HepG2 (cell line): ENCODE results near the gene SNRNP200. TPM values are rescaled to one million over a fixed set of nuclear protein-coding genes. Genes with fewer than 3 reads are reported as not detected.

ENCODE experiments used
- ARHGAP35 ChIP-seq: sonication (generic); formaldehyde crosslinking; IDR thresholded peaks from 2 replicates; pipeline ENCODE4 v1.9.0; 2022; ENCODE audit warnings: mild to moderate bottlenecking, inconsistent platforms, moderate library complexity, missing genetic modification reagents, borderline replicate concordance
- EZH2 ChIP-seq: conservative IDR thresholded peaks from 2 replicates; pipeline ENCODE4 v1.6.1; 2012; ENCODE audit warnings: mild to moderate bottlenecking, low read depth, low read length, moderate library complexity
- FOXA3 ChIP-seq: IDR thresholded peaks from 2 replicates; pipeline ENCODE4 v1.6.1; 2016; ENCODE audit warnings: missing genetic modification reagents, missing compliant biosample characterization
- FOXM1 ChIP-seq: sonication (generic); formaldehyde crosslinking; IDR thresholded peaks from 2 replicates; pipeline ENCODE4 v1.5.0; 2020; ENCODE audit warnings: missing genetic modification reagents
- KDM5A ChIP-seq: fragments of 200-600 bp; sonication (generic); IDR thresholded peaks from 2 replicates; pipeline ENCODE4 v1.7.0; 2018; ENCODE audit warnings: antibody characterized with exemption, mild to moderate bottlenecking, low read length, borderline replicate concordance
- MBD4 ChIP-seq: IDR thresholded peaks from 2 replicates; pipeline ENCODE4 v1.6.1; 2012; ENCODE audit warnings: low read length, inconsistent platforms, borderline replicate concordance
- PHF5A ChIP-seq: IDR thresholded peaks from one replicate; pipeline ENCODE4 v1.6.1; 2018; ENCODE audit warnings: low read depth, missing genetic modification reagents; ENCODE audit not compliant: unreplicated experiment
- SMARCC2 ChIP-seq: fragments of 450-650 bp; IDR thresholded peaks from 2 replicates; pipeline ENCODE4 v1.6.1; 2017; ENCODE audit warnings: antibody characterized with exemption, mild to moderate bottlenecking
- SPEN ChIP-seq: sonication (generic); formaldehyde crosslinking; IDR thresholded peaks from 2 replicates; pipeline ENCODE4 v1.5.1; 2020; ENCODE audit warnings: low read depth, mild to moderate bottlenecking, missing genetic modification reagents
- TMF1 ChIP-seq: sonication (generic); formaldehyde crosslinking; IDR thresholded peaks from 2 replicates; pipeline ENCODE4 v1.8.1; 2022; ENCODE audit warnings: low read depth, missing genetic modification reagents
- ZNF382 ChIP-seq: sonication (generic); formaldehyde crosslinking; IDR thresholded peaks from 2 replicates; pipeline ENCODE4 v1.5.0; 2020; ENCODE audit warnings: missing genetic modification reagents, mild to moderate bottlenecking, borderline replicate concordance
- ZNF44 ChIP-seq: sonication (generic); formaldehyde crosslinking; IDR thresholded peaks from 2 replicates; pipeline ENCODE4 v1.5.1; 2020; ENCODE audit warnings: mild to moderate bottlenecking, missing genetic modification reagents
- ZNF549 ChIP-seq: sonication (generic); formaldehyde crosslinking; IDR thresholded peaks from 2 replicates; pipeline ENCODE4 v1.5.0; 2020; ENCODE audit warnings: missing genetic modification reagents
- ZNF557 ChIP-seq: sonication (generic); formaldehyde crosslinking; IDR thresholded peaks from 2 replicates; pipeline ENCODE4 v1.4.0; 2020; ENCODE audit warnings: missing genetic modification reagents
- ZNF792 ChIP-seq: IDR thresholded peaks from 2 replicates; pipeline ENCODE4 v1.6.1; 2016
- ZNF883 ChIP-seq: sonication (generic); formaldehyde crosslinking; IDR thresholded peaks from 2 replicates; pipeline ENCODE4 v1.5.1; 2020; ENCODE audit warnings: mild to moderate bottlenecking, missing genetic modification reagents; ENCODE audit errors: not compliant biosample characterization
- polyA plus RNA-seq, 8 experiments: library from polyadenylated mRNA; depleted of rRNA in 3 of 8; stranded (reverse) in 7 of 8; unstranded in 1 of 8; fragments of >200 nt; fragmentation: Illumina TruSeq in 4 of 8; extraction: Trizol in 4 of 8; gene quantifications; 2 replicates each; pipeline versions ENCODE4 v1.2.1 to v1.2.3, GENCODE V29; 2011 to 2016; ENCODE audit warnings: low read depth in 4 of 8, missing spikeins in 1 of 8, mixed read lengths in 1 of 8; ENCODE audit not compliant: insufficient read depth in 1 of 8
- total RNA-seq, 5 experiments: library from RNA; depleted of rRNA; stranded (reverse); fragments of >200 nt; fragmentation: Illumina TruSeq; extraction: Trizol; gene quantifications; 2 replicates each; pipeline ENCODE4 v1.2.3, GENCODE V29; 2016; ENCODE audit warnings: low read depth in 1 of 5
- TF ChIP-seq, protein P1 (sequence below): sonication (generic); formaldehyde crosslinking; IDR thresholded peaks from 2 replicates; pipeline ENCODE4 v1.8.0; 2022; ENCODE audit warnings: missing genetic modification reagents, mild to moderate bottlenecking, inconsistent platforms, borderline replicate concordance
- TF ChIP-seq, protein P2 (sequence below): sonication (generic); formaldehyde crosslinking; IDR thresholded peaks from 2 replicates; pipeline ENCODE4 v1.5.1; 2020; ENCODE audit warnings: missing genetic modification reagents, mild to moderate bottlenecking, borderline replicate concordance
- TF ChIP-seq, protein P3 (sequence below): sonication (generic); formaldehyde crosslinking; IDR thresholded peaks from 2 replicates; pipeline ENCODE4 v1.9.0; 2021; ENCODE audit warnings: missing genetic modification reagents, borderline replicate concordance
- TF ChIP-seq, protein P4 (sequence below): sonication (generic); formaldehyde crosslinking; IDR thresholded peaks from 2 replicates; pipeline ENCODE4 v1.8.1; 2023; ENCODE audit warnings: mild to moderate bottlenecking, inconsistent platforms, moderate library complexity, missing genetic modification reagents, borderline replicate concordance

Gene SNRNP200
- total and polyA plus RNA-seq, 2 of the 13 experiments (the other 11 are each of a cell fraction or from before 2014, with no cell fraction given): 99.0 to 232 TPM

DNA sequence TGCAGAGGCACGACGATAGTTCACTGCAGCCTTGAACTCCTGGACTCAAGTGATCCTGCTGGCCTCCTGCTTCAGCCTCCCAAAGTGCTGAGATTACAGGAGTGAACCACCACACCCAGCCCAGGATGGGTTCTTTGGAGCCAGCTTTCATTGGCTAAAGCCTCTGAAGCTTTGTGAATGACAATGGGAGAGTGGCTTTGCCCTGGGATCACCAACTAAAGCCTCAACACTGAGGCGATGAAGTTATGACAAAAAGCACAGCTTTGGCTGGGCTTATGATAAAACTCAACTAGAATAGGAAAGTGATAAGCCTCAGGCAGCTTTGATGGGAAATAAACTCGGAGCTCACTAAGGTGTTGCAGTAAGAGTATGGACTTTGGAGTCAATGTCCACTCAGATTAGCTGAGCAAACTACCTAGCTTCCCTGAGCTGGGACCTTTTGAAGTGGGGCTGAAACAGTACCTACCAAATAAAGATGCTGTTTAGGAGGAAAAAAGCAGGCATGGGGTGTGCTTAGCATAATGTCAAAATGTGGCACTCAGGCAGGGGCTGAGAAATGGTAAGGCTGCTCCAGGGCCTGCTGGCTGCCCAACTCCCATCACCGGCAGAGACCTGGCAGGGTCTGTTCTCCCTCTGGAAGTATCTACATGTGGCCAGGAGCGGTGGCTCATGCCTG, 43.9 kb downstream of the SNRNP200 start (continued):
- TF ChIP-seq, protein P1, sequence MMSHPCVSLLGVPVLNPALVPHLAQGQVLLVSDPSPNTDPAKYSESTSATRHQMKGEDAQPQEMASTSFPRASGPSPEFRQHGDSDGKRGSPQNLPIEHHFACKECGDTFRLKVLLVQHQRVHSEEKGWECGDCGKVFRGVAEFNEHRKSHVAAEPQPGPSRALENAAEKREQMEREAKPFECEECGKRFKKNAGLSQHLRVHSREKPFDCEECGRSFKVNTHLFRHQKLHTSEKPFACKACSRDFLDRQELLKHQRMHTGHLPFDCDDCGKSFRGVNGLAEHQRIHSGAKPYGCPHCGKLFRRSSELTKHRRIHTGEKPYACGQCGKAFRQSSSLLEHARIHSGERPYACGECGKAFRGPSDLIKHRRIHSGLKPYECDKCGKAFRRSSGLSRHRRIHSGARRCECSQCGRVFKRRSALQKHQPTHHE (CRISPR knock-in tag): no peak
- TF ChIP-seq SMARCC2 (no peak), ZNF883 (CRISPR knock-in tag) (no peak), PHF5A (CRISPR knock-in tag) (no peak), ZNF44 (CRISPR knock-in tag) (no peak), ZNF792 (CRISPR knock-in tag) (peak; percentile 72; the same call in 1 of the 2 replicates), ZNF382 (CRISPR knock-in tag) (no peak), FOXA3 (CRISPR knock-in tag) (peak; percentile 69), FOXM1 (CRISPR knock-in tag) (no peak), TMF1 (CRISPR knock-in tag) (no peak), ARHGAP35 (CRISPR knock-in tag) (no peak), SPEN (peak; percentile 72), ZNF557 (no peak), KDM5A (no peak), EZH2 (no peak), ZNF549 (CRISPR knock-in tag) (no peak), MBD4 (peak; percentile 52; the same call in 1 of the 2 replicates)
- TF ChIP-seq, protein P2, sequence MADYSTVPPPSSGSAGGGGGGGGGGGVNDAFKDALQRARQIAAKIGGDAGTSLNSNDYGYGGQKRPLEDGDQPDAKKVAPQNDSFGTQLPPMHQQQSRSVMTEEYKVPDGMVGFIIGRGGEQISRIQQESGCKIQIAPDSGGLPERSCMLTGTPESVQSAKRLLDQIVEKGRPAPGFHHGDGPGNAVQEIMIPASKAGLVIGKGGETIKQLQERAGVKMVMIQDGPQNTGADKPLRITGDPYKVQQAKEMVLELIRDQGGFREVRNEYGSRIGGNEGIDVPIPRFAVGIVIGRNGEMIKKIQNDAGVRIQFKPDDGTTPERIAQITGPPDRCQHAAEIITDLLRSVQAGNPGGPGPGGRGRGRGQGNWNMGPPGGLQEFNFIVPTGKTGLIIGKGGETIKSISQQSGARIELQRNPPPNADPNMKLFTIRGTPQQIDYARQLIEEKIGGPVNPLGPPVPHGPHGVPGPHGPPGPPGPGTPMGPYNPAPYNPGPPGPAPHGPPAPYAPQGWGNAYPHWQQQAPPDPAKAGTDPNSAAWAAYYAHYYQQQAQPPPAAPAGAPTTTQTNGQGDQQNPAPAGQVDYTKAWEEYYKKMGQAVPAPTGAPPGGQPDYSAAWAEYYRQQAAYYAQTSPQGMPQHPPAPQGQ (CRISPR knock-in tag): no peak
- TF ChIP-seq, protein P3, sequence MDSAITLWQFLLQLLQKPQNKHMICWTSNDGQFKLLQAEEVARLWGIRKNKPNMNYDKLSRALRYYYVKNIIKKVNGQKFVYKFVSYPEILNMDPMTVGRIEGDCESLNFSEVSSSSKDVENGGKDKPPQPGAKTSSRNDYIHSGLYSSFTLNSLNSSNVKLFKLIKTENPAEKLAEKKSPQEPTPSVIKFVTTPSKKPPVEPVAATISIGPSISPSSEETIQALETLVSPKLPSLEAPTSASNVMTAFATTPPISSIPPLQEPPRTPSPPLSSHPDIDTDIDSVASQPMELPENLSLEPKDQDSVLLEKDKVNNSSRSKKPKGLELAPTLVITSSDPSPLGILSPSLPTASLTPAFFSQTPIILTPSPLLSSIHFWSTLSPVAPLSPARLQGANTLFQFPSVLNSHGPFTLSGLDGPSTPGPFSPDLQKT (CRISPR knock-in tag): no peak
- TF ChIP-seq, protein P4, sequence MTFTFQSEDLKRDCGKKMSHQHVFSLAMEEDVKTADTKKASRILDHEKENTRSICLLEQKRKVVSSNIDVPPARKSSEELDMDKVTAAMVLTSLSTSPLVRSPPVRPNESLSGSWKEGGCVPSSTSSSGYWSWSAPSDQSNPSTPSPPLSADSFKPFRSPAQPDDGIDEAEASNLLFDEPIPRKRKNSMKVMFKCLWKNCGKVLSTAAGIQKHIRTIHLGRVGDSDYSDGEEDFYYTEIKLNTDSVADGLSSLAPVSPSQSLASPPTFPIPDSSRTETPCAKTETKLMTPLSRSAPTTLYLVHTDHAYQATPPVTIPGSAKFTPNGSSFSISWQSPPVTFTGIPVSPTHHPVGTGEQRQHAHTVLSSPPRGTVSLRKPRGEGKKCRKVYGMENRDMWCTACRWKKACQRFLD: no peak
